Measurements from ENCODE around the gene IL20RB. TPM values are rescaled to one million over a fixed set of nuclear protein-coding genes. Genes with fewer than 3 reads are reported as not detected.
A peak's percentile ranks its signal among the peaks of the same experiment; 100 is the strongest.

Gene IL20RB, protein sequence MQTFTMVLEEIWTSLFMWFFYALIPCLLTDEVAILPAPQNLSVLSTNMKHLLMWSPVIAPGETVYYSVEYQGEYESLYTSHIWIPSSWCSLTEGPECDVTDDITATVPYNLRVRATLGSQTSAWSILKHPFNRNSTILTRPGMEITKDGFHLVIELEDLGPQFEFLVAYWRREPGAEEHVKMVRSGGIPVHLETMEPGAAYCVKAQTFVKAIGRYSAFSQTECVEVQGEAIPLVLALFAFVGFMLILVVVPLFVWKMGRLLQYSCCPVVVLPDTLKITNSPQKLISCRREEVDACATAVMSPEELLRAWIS
- 1 to 10 TPM; 1.9 to 3.6 (median 2.8) TPM for total RNA-seq
- total RNA-seq (2013) = 1.8 TPM

DNA sequence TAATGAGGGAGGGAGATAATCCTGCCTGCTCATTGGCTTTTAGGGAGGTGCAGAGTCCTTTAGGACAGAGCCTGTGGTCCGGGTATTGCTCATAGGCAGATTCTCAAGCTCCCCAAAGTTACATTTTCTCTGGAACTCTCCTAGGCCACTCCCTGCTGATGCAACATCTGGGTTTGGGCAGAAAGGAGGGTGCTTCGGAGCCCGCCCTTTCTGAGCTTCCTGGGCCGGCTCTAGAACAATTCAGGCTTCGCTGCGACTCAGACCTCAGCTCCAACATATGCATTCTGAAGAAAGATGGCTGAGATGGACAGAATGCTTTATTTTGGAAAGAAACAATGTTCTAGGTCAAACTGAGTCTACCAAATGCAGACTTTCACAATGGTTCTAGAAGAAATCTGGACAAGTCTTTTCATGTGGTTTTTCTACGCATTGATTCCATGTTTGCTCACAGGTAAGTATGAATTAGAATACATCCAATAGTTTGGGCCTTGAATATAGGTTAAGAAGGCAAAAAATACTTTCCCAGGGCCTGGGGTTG is at the start of gene IL20RB:
Gene IL20RB, plus strand, starts transcription at position 233 of the 538 bp plus-strand sequence. Its CDS starts 131 bp downstream, at position 364.
- Histone ChIP-seq H3K9me3 (ENCODE audit: control insufficient read depth, insufficient read depth, low read length) (no peaks in the 10 kb centered on the region), H3K36me3 (ENCODE audit: control insufficient read depth, insufficient read depth, low read length) (no peaks in the 10 kb centered on the region), H3K4me1 (ENCODE audit: control insufficient read depth, insufficient read depth, low read length) (peaks cover 4% of the 10 kb centered on the region), H3K4me3 (ENCODE audit: low read length) (no peak within 1 kb of the TSS), H3K27me3 (ENCODE audit: control insufficient read depth, insufficient read depth, low read length) (no peaks in the 10 kb centered on the region), H3K27ac (ENCODE audit: low read length) (no peak within 1 kb of the TSS)
- peak within 1 kb of the TSS; percentile 21 to 60 for H3K27ac Mint-ChIP-seq
- DNase-seq = no peak
- H3K4me1 Mint-ChIP-seq = peaks cover 29 to 35% of the 10 kb centered on the region in 2 donors
- H3K27me3 Mint-ChIP-seq (ENCODE audit: low read depth in 2 of 2) = no peaks in the 10 kb centered on the region
- H3K4me3 Mint-ChIP-seq = no peak within 1 kb of the TSS
- TF ChIP-seq, protein P1, sequence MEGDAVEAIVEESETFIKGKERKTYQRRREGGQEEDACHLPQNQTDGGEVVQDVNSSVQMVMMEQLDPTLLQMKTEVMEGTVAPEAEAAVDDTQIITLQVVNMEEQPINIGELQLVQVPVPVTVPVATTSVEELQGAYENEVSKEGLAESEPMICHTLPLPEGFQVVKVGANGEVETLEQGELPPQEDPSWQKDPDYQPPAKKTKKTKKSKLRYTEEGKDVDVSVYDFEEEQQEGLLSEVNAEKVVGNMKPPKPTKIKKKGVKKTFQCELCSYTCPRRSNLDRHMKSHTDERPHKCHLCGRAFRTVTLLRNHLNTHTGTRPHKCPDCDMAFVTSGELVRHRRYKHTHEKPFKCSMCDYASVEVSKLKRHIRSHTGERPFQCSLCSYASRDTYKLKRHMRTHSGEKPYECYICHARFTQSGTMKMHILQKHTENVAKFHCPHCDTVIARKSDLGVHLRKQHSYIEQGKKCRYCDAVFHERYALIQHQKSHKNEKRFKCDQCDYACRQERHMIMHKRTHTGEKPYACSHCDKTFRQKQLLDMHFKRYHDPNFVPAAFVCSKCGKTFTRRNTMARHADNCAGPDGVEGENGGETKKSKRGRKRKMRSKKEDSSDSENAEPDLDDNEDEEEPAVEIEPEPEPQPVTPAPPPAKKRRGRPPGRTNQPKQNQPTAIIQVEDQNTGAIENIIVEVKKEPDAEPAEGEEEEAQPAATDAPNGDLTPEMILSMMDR (IDR thresholded peaks at IDR 0.05) = no peak
- H3K9me3 Mint-ChIP-seq = no peaks in the 10 kb centered on the region
- no peak for ATAC-seq
- intact Hi-C loops (cut with micrococcal nuclease) = loop anchor here (5.0 kb wide), 1 partner anchor 76 kb away; no protein-coding TSS in a partner anchor
- H3K36me3 Mint-ChIP-seq = no peaks in the 10 kb centered on the region
- WGBS (ENCODE audit: insufficient coverage) = 91% methylated on average over 7 of the region's 7 CpGs

DNA sequence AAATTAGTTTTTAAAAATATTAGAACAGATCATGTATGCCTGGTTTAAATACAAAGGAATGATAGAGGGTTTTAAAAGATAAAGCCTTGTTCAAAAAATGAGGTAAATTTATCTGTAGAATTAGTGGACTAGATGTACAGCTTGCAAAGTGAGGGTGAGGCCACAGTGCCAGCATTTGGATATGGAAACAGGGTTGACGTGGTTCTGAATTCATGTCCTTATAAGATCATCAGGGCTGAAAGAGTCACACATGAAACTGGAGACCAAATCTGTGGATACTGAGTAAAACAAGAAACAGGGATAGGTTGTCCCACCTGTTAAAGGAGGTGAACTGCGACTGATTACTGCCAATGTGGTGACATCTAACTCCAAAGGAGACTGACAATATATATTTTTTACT is 49.5 kb upstream of the IL20RB start:
- Mint-ChIP-seq H3K4me1 (peaks cover 80 to 82% of the 10 kb centered on the region in 2 donors), H3K27ac (peak overlapping the region; percentile 88 to 98), H3K36me3 (no peaks in the 10 kb centered on the region), H3K9me3 (peaks cover 0 to 3% of the 10 kb centered on the region in 2 donors), H3K27me3 (ENCODE audit: low read depth in 2 of 2) (no peaks in the 10 kb centered on the region), H3K4me3 (peak overlapping the region; percentile 65)
- H3K4me3 ChIP-seq (ENCODE audit: low read length) = no peak overlapping the region
- H3K27me3 ChIP-seq (ENCODE audit: control insufficient read depth, insufficient read depth, low read length) = no peaks in the 10 kb centered on the region
- H3K4me1 ChIP-seq (ENCODE audit: control insufficient read depth, insufficient read depth, low read length) = peaks cover 36% of the 10 kb centered on the region
- H3K9me3 ChIP-seq (ENCODE audit: control insufficient read depth, insufficient read depth, low read length) = peaks cover 10% of the 10 kb centered on the region
- no peak for ATAC-seq
- intact Hi-C loops (cut with micrococcal nuclease) = loop anchor here (5.0 kb wide), 2 partner anchors 34 to 156 kb away; partner anchors contain the start of gene STAG1
- H3K27ac ChIP-seq (ENCODE audit: low read length) = peak overlapping the region; percentile 82
- 96% methylated on average over 2 of the region's 2 CpGs for WGBS (ENCODE audit: insufficient coverage)
- DNase-seq = no peak
- H3K36me3 ChIP-seq (ENCODE audit: control insufficient read depth, insufficient read depth, low read length) = no peaks in the 10 kb centered on the region
- TF ChIP-seq, protein P1 (IDR thresholded peaks at IDR 0.05) = no peak

DNA sequence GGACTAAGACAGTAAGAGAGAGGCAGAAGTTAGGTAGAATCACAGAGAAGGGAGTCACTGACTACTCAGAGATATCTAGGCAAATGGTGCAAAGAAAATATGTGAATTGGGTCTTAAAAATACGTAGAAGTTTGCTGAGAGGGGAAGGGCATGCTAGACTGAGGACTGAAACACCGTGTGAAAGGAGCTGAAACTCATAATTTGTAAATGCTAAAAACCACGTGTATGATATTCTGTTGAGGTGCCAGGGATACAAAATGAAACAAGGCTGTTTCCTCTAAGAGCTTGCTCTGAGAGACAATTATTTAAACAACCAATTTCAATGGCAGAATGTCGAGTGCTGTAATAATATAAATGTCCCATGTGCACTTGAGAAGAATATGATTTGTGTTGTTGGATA is 48.6 kb upstream of the IL20RB start:
- Histone ChIP-seq H3K4me1 (ENCODE audit: control insufficient read depth, insufficient read depth, low read length) (peaks cover 43% of the 10 kb centered on the region), H3K9me3 (ENCODE audit: control insufficient read depth, insufficient read depth, low read length) (peaks cover 4% of the 10 kb centered on the region), H3K36me3 (ENCODE audit: control insufficient read depth, insufficient read depth, low read length) (no peaks in the 10 kb centered on the region), H3K27me3 (ENCODE audit: control insufficient read depth, insufficient read depth, low read length) (no peaks in the 10 kb centered on the region), H3K4me3 (ENCODE audit: low read length) (no peak overlapping the region), H3K27ac (ENCODE audit: low read length) (peak overlapping the region; percentile 82)
- ATAC-seq = peak; percentile 73 to 86 (median 83)
- H3K36me3 Mint-ChIP-seq = no peaks in the 10 kb centered on the region
- H3K27me3 Mint-ChIP-seq (ENCODE audit: low read depth in 2 of 2) = no peaks in the 10 kb centered on the region
- intact Hi-C loops (cut with micrococcal nuclease) = loop anchor here (5.0 kb wide), 2 partner anchors 33 to 157 kb away; partner anchors contain the start of gene STAG1
- no peaks in the 10 kb centered on the region for H3K9me3 Mint-ChIP-seq
- TF ChIP-seq, protein P1 (IDR thresholded peaks at IDR 0.05) = no peak
- peak overlapping the region; percentile 64 for H3K4me3 Mint-ChIP-seq
- WGBS (ENCODE audit: insufficient coverage) = 11% methylated on average over 3 of the region's 4 CpGs
- peak in 1 of 2 donors; percentile 32 for DNase-seq
- H3K4me1 Mint-ChIP-seq = peaks cover 80 to 89% of the 10 kb centered on the region in 2 donors
- peak overlapping the region; percentile 88 to 98 for H3K27ac Mint-ChIP-seq

Data from natural killer cell (primary cell).